ENCODE data around the gene NR6A1. TPM values are rescaled to one million over a fixed set of nuclear protein-coding genes. Genes with fewer than 3 reads are reported as not detected.
A peak's percentile ranks its signal among the peaks of the same experiment; 100 is the strongest.

Gene NR6A1
- total and polyA plus RNA-seq, 2 of the 13 experiments (the other 11 are each of a cell fraction or from before 2014, with no cell fraction given) = 28.1 to 31.5 TPM

- H3K4me3 ChIP-seq (replicated peaks in 1 of 3; ENCODE audit: insufficient read depth in 1 of 3, low read depth in 2 of 3, low read length in 3 of 3) = peak overlapping the region; percentile 79 to 88 (median 80)
- peak overlapping the region; percentile 86 for H3K9ac ChIP-seq (ENCODE audit: insufficient read depth, low read depth, low read length)
- no peak overlapping the region for H2AFZ ChIP-seq (ENCODE audit: low read length)
- intact Hi-C loops (cut with micrococcal nuclease; ENCODE audit: unreplicated experiment) (no loop called here), in situ Hi-C loops (cut with HindIII; ENCODE audit: extremely low pct_ligation_motif_present, low pct_unique_long_range_greater_than_20kb) (no loop called here)
- peak overlapping the region; percentile 87 for H3K27ac ChIP-seq (ENCODE audit: extremely low read length, insufficient read depth, low read length)
- peaks cover 33% of the 10 kb centered on the region for H3K4me1 ChIP-seq (ENCODE audit: insufficient read depth, low read length)
- H3K4me2 ChIP-seq (ENCODE audit: low read depth, low read length) = peak overlapping the region; percentile 86
- peaks cover 5% of the 10 kb centered on the region in 2 experiments; a peak in 2 of 5 replicates for H3K36me3 ChIP-seq (replicated peaks in 1 of 2; ENCODE audit: control insufficient read depth in 1 of 2, insufficient read depth in 2 of 2, low read length in 2 of 2)
- ChIA-PET CTCF (ENCODE audit: low intra/inter-chr PET ratio, low total read pairs) (no interaction called here), POLR2A (interaction anchor here (0.6 to 2.1 kb wide), 3 partner anchors 8 to 93 kb away, joined by 3 to 6 read pairs (median 3); no protein-coding TSS in a partner anchor)
- WGBS (ENCODE audit: low lambda C conversion rate) = 80% methylated on average over 13 of the region's 19 CpGs
- H4K20me1 ChIP-seq (ENCODE audit: insufficient read depth, low read length) = no peaks in the 10 kb centered on the region
- FAIRE-seq (no peak), ATAC-seq (no peak), DNase-seq (ENCODE audit: low spot score) (no peak)
- no peaks in the 10 kb centered on the region for H3K27me3 ChIP-seq (ENCODE audit: control insufficient read depth in 1 of 2, insufficient read depth in 2 of 2, low read length in 2 of 2)
- H3K9me3 ChIP-seq (ENCODE audit: low read length) = no peaks in the 10 kb centered on the region
- TSS peak; percentile 45 for BruUV-seq (replicated peaks)
- peaks cover 21% of the 10 kb centered on the region for H3K79me2 ChIP-seq (ENCODE audit: insufficient read depth, low read length)
- TF ChIP-seq ZNF432 (CRISPR knock-in tag; IDR thresholded peaks at IDR 0.05; ENCODE audit: borderline replicate concordance) (no peak), MYPOP (CRISPR knock-in tag; IDR thresholded peaks at IDR 0.05) (no peak), ZNF768 (CRISPR knock-in tag; IDR thresholded peaks at IDR 0.05) (peak; percentile 89), PRMT3 (CRISPR knock-in tag; IDR thresholded peaks at IDR 0.05; ENCODE audit: borderline replicate concordance, low read depth) (no peak), MED8 (CRISPR knock-in tag; IDR thresholded peaks at IDR 0.05; ENCODE audit: insufficient replicate concordance) (no peak), ZBTB38 (CRISPR knock-in tag; IDR thresholded peaks at IDR 0.05) (peak; percentile 96), FOSL1 (CRISPR knock-in tag; IDR thresholded peaks at IDR 0.05; ENCODE audit: borderline replicate concordance) (no peak), KDM3A (CRISPR knock-in tag; IDR thresholded peaks at IDR 0.05; ENCODE audit: low read depth) (no peak), THYN1 (CRISPR knock-in tag; IDR thresholded peaks at IDR 0.05; ENCODE audit: borderline replicate concordance, low read depth) (no peak), ZNF790 (CRISPR knock-in tag; IDR thresholded peaks at IDR 0.05; ENCODE audit: borderline replicate concordance) (no peak), CHCHD3 (CRISPR knock-in tag; IDR thresholded peaks at IDR 0.05) (no peak), ZNF784 (CRISPR knock-in tag; IDR thresholded peaks at IDR 0.05; ENCODE audit: borderline replicate concordance) (0 out of 2 replicates have a peak, but pooled peaks have one; percentile 9), NFKBIZ (CRISPR knock-in tag; IDR thresholded peaks at IDR 0.05) (no peak), RBM39 (IDR thresholded peaks at IDR 0.05; ENCODE audit: low read depth, low read length, poor library complexity, severe bottlenecking) (no peak), ZNF724P (CRISPR knock-in tag; IDR thresholded peaks at IDR 0.05; ENCODE audit: borderline replicate concordance) (0 out of 2 replicates have a peak, but pooled peaks have one; percentile 5), PRPF4 (IDR thresholded peaks at IDR 0.05; ENCODE audit: low read depth, low read length, poor library complexity, severe bottlenecking) (peak; percentile 21), MTA1 (CRISPR knock-in tag; IDR thresholded peaks at IDR 0.05; ENCODE audit: borderline replicate concordance) (no peak), FOXO4 (CRISPR knock-in tag; conservative IDR thresholded peaks at IDR 0.05) (no peak), IKZF5 (CRISPR knock-in tag; IDR thresholded peaks at IDR 0.05) (no peak), ZNF550 (CRISPR knock-in tag; IDR thresholded peaks at IDR 0.05; ENCODE audit: borderline replicate concordance) (no peak), ZNF543 (CRISPR knock-in tag; IDR thresholded peaks at IDR 0.05) (no peak)
Observed at GRCh38 chr9:124505901-124506346, 265.2 kb downstream of the NR6A1 start.
